A673 (cell line): ENCODE results near the gene NCAM2.

Experiments
- EZH2 ChIP-seq: fragments of 200-600 bp; sonication (generic); IDR thresholded peaks from 2 replicates; pipeline ENCODE4 v1.6.1; 2017; ENCODE audit warnings: borderline replicate concordance, low read depth, mild to moderate bottlenecking, mixed read lengths, antibody characterized with exemption, low read length; ENCODE audit not compliant: poor library complexity, severe bottlenecking
- TF ChIP-seq, protein P1 (sequence below): fragments of 300-800, 200-600 bp; sonication (generic); conservative IDR thresholded peaks from 2 replicates; pipeline ENCODE4 v1.5.1; 2017; ENCODE audit warnings: low read depth, mild to moderate bottlenecking, antibody characterized with exemption, low read length, moderate library complexity, mixed read lengths

DNA sequence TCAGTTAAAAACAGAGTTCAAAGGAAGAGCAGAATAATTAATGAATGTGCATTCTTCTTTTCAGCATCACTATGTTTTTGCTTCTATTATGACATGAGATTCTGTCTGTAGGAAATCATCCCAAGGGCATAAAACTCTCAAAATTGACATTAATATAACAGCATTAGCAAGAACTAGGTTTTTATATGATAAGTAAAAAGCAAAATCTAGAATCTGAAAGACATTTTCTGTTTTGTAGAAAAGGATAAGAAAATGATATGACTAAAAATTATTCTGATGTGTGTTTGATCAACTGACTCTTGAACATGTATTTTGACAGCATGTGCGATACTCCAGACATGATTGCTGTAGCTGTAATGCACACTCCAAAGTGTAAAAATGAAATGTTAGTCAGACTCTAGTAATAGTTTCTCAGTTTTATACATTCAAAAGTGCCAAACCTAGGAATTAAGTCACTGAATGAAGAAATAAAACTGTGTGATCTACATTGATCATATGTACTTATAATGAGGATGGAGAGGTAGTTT, 197.3 kb downstream of the NCAM2 start:
- TF ChIP-seq EZH2 = no peak
- TF ChIP-seq, protein P1, sequence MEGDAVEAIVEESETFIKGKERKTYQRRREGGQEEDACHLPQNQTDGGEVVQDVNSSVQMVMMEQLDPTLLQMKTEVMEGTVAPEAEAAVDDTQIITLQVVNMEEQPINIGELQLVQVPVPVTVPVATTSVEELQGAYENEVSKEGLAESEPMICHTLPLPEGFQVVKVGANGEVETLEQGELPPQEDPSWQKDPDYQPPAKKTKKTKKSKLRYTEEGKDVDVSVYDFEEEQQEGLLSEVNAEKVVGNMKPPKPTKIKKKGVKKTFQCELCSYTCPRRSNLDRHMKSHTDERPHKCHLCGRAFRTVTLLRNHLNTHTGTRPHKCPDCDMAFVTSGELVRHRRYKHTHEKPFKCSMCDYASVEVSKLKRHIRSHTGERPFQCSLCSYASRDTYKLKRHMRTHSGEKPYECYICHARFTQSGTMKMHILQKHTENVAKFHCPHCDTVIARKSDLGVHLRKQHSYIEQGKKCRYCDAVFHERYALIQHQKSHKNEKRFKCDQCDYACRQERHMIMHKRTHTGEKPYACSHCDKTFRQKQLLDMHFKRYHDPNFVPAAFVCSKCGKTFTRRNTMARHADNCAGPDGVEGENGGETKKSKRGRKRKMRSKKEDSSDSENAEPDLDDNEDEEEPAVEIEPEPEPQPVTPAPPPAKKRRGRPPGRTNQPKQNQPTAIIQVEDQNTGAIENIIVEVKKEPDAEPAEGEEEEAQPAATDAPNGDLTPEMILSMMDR = no peak
